PC-9 (cell line): ENCODE data around the gene CARS2. TPM values are rescaled to one million over a fixed set of nuclear protein-coding genes. Genes with fewer than 3 reads are reported as not detected.

ENCODE experiments used
- BruUV-seq: library from RNA; stranded (reverse); fragments of 400-500 nt; replicated peaks from 2 replicates; lab custom pipeline; 2021; lab: Mats Ljungman, UMichigan
- CTCF ChIA-PET: fragments of 300-600 bp; sonication (Branson Sonifier 250); formaldehyde crosslinking; loops from one replicate; lab custom pipeline; 2022; ENCODE audit warnings: antibody characterized with exemption; lab: Charles Lee
- POLR2A ChIA-PET: fragments of 300-600 bp; sonication (Branson Sonifier 250); formaldehyde crosslinking; loops from one replicate; lab custom pipeline; 2022; ENCODE audit warnings: antibody characterized with exemption; ENCODE audit not compliant: unreplicated experiment; lab: Charles Lee
- DNase-seq, 2 experiments: peaks; one replicate each; pipeline versions ENCODE4 v3.0.0 to v3.0.0-alpha.2; 2015 to 2022; ENCODE audit warnings: mixed read lengths in 1 of 2
- H2AFZ ChIP-seq: fragments of 200-600 bp; sonication (generic); 2 replicates; pipeline ENCODE4 v1.8.1; 2017; ENCODE audit warnings: antibody characterized with exemption
- H3F3A ChIP-seq: fragments of 200-600 bp; sonication (generic); 2 replicates; pipeline ENCODE4 v1.8.1; 2017; ENCODE audit warnings: antibody characterized with exemption, mild to moderate bottlenecking, low read depth; ENCODE audit not compliant: insufficient read depth
- H3K27ac ChIP-seq: fragments of 200-600 bp; sonication (generic); 2 replicates; pipeline ENCODE4 v1.6.1; 2016; ENCODE audit warnings: mixed run types
- H3K27me3 ChIP-seq: fragments of 200-600 bp; sonication (generic); 2 replicates; pipeline ENCODE4 v1.6.1; 2016; ENCODE audit warnings: low read depth, mixed run types; ENCODE audit not compliant: insufficient read depth
- H3K36me3 ChIP-seq: fragments of 200-600 bp; sonication (generic); 2 replicates; pipeline ENCODE4 v1.6.1; 2016; ENCODE audit warnings: low read depth, mixed run types
- H3K4me1 ChIP-seq: fragments of 200-600 bp; sonication (generic); replicated peaks from 2 replicates; pipeline ENCODE4 v1.6.1; 2016; ENCODE audit warnings: mixed run types; ENCODE audit not compliant: insufficient read depth
- H3K4me2 ChIP-seq: fragments of 200-600 bp; sonication (generic); 2 replicates; pipeline ENCODE4 v1.6.1; 2017; ENCODE audit warnings: mixed run types
- H3K4me3 ChIP-seq: fragments of 200-600 bp; sonication (generic); 2 replicates; pipeline ENCODE4 v1.6.1; 2016; ENCODE audit warnings: mixed run types
- H3K79me2 ChIP-seq: fragments of 200-600 bp; sonication (generic); 2 replicates; pipeline ENCODE4 v1.6.1; 2017; ENCODE audit warnings: low read depth, mixed run types
- H3K9me2 ChIP-seq: fragments of 200-600 bp; sonication (generic); 2 replicates; pipeline ENCODE4 v1.8.1; 2017; ENCODE audit warnings: mild to moderate bottlenecking; ENCODE audit not compliant: insufficient read depth
- H3K9me3 ChIP-seq: fragments of 200-600 bp; sonication (generic); 2 replicates; pipeline ENCODE4 v1.8.1; 2016; ENCODE audit warnings: low read depth; ENCODE audit not compliant: insufficient read depth
- H4K20me1 ChIP-seq: fragments of 200-600 bp; sonication (generic); 2 replicates; pipeline ENCODE4 v1.8.1; 2017; ENCODE audit not compliant: insufficient read depth
- EZH2 ChIP-seq: fragments of 200-600 bp; sonication (generic); IDR thresholded peaks from 2 replicates; pipeline ENCODE4 v1.8.0; 2017; ENCODE audit warnings: antibody characterized with exemption, low read depth
- intact Hi-C: fragments of 100-400 bp; cut with micrococcal nuclease; formaldehyde crosslinking; loops from one replicate; pipeline ENCODE4 v1.10.0; 2022; ENCODE audit not compliant: unreplicated experiment
- total RNA-seq: library from RNA; stranded (reverse); gene quantifications from 2 replicates; pipeline ENCODE4 v1.2.3, GENCODE V29; 2021
- TF ChIP-seq, protein P1 (sequence below): fragments of 200-600 bp; sonication (generic); conservative IDR thresholded peaks from 2 replicates; pipeline ENCODE4 v1.6.1; 2017; ENCODE audit warnings: mixed run types, antibody characterized with exemption, mild to moderate bottlenecking, moderate library complexity

The CARS2 gene
- total RNA-seq, 1 experiment from 2014 or later, result 67.0 TPM

- Histone ChIP-seq H3K4me1 (no peaks in the 10 kb centered on the region), H3K79me2 (no peaks in the 10 kb centered on the region), H3K36me3 (peaks cover 7% of the 10 kb centered on the region; the same call in 1 of the 2 replicates), H3K27ac (no peak overlapping the region), H3K9me2 (no peaks in the 10 kb centered on the region), H2AFZ (no peak overlapping the region), H3K4me2 (no peak overlapping the region), H3F3A (peaks cover 23% of the 10 kb centered on the region; the same call in 1 of the 2 replicates), H4K20me1 (no peaks in the 10 kb centered on the region), H3K9me3 (no peaks in the 10 kb centered on the region), H3K27me3 (no peaks in the 10 kb centered on the region), H3K4me3 (no peak overlapping the region)
- no peak for TF ChIP-seq EZH2
- TF ChIP-seq, protein P1, sequence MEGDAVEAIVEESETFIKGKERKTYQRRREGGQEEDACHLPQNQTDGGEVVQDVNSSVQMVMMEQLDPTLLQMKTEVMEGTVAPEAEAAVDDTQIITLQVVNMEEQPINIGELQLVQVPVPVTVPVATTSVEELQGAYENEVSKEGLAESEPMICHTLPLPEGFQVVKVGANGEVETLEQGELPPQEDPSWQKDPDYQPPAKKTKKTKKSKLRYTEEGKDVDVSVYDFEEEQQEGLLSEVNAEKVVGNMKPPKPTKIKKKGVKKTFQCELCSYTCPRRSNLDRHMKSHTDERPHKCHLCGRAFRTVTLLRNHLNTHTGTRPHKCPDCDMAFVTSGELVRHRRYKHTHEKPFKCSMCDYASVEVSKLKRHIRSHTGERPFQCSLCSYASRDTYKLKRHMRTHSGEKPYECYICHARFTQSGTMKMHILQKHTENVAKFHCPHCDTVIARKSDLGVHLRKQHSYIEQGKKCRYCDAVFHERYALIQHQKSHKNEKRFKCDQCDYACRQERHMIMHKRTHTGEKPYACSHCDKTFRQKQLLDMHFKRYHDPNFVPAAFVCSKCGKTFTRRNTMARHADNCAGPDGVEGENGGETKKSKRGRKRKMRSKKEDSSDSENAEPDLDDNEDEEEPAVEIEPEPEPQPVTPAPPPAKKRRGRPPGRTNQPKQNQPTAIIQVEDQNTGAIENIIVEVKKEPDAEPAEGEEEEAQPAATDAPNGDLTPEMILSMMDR, result no peak
- no peak for DNase-seq
- no TSS peak for BruUV-seq
- POLR2A ChIA-PET, result no interaction called here
- CTCF ChIA-PET, result no interaction called here
- intact Hi-C loops, result no loop called here
These were observed 60.2 kb downstream of the CARS2 start for GRCh38 chr13:110645750-110646149.

- no peaks in the 10 kb centered on the region for H3K9me3 ChIP-seq
- H3F3A ChIP-seq, result peaks cover 25% of the 10 kb centered on the region; the same call in 1 of the 2 replicates
- H3K9me2 ChIP-seq, result no peaks in the 10 kb centered on the region
- no peaks in the 10 kb centered on the region for H3K4me1 ChIP-seq
- H2AFZ ChIP-seq, result no peak overlapping the region
- intact Hi-C loops, result no loop called here
- H3K27ac ChIP-seq, result no peak overlapping the region
- no peak for DNase-seq
- no peaks in the 10 kb centered on the region for H3K79me2 ChIP-seq
- ChIA-PET CTCF (interaction anchor here (0.6 kb wide), 1 partner anchor 72 kb away, joined by 4 read pairs; no protein-coding TSS in a partner anchor), POLR2A (no interaction called here)
- no peaks in the 10 kb centered on the region for H3K27me3 ChIP-seq
- H4K20me1 ChIP-seq, result 0 out of 2 replicates have a peak, but pooled peaks cover 3% of the 10 kb centered on the region
- H3K4me3 ChIP-seq, result no peak overlapping the region
- no peak for TF ChIP-seq EZH2
- TF ChIP-seq, protein P1, result no peak
- no TSS peak for BruUV-seq
- H3K4me2 ChIP-seq, result no peak overlapping the region
- peaks cover 7% of the 10 kb centered on the region; the same call in 1 of the 2 replicates for H3K36me3 ChIP-seq
These were observed 60.9 kb downstream of the CARS2 start for GRCh38 chr13:110644892-110645521.

DNA sequence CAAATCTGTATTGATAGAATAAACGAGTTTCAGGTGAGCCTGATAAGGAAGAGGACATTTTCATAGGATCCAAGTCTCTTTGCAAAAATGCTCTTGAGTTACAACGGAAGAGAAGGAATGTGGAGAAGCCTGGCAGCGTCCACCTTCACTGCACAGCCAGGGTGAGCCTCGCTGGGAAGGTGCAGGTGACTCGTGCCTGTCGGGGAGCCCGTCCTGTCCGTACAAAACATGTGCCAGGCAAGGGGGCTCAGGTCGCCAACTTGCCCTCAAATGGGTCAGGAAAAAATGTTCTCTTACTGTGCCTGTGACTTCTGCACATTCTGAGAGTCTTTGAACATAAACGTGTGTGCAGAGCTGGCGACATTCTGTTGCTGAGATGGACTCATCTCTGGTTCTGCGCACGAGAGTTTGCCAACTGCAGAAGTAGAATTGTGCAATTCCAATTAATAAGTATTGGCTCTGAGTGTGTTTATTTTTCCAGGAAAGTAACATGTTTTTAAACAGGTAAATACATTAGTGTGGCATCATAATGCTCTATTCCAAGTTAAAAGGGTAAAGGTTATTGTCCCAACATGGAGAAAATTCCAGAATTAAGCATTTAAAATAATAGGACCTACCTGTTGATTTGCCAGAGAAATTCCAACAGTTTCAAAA is 62.0 kb downstream of the CARS2 start:
- Histone ChIP-seq H3K9me2 (no peaks in the 10 kb centered on the region), H3K79me2 (no peaks in the 10 kb centered on the region), H2AFZ (no peak overlapping the region), H3K9me3 (no peaks in the 10 kb centered on the region), H3F3A (peaks cover 30% of the 10 kb centered on the region; the same call in 1 of the 2 replicates), H4K20me1 (0 out of 2 replicates have a peak, but pooled peaks cover 10% of the 10 kb centered on the region), H3K4me2 (no peak overlapping the region), H3K27ac (no peak overlapping the region), H3K4me1 (no peaks in the 10 kb centered on the region), H3K36me3 (peaks cover 7% of the 10 kb centered on the region; the same call in 1 of the 2 replicates), H3K4me3 (no peak overlapping the region), H3K27me3 (no peaks in the 10 kb centered on the region)
- TF ChIP-seq EZH2, result no peak
- TF ChIP-seq, protein P1, result no peak
- intact Hi-C loops, result no loop called here
- POLR2A ChIA-PET, result no interaction called here
- no TSS peak for BruUV-seq
- CTCF ChIA-PET, result no interaction called here
- no peak for DNase-seq
